ENCODE measurements around the gene LSM4. TPM values are rescaled to one million over a fixed set of nuclear protein-coding genes. Genes with fewer than 3 reads are reported as not detected.

The LSM4 gene
- total RNA-seq, 1 donor from 2014 or later: 59.2 TPM

- Mint-ChIP-seq H3K9me3 (no peaks in the 10 kb centered on the region), H3K4me1 (peaks cover 19% of the 10 kb centered on the region), H3K4me3 (no peak overlapping the region), H3K27me3 (no peaks in the 10 kb centered on the region), H3K36me3 (ENCODE audit: low read depth) (peaks cover 52% of the 10 kb centered on the region), H3K27ac (peak overlapping the region; percentile 3)
- TF ChIP-seq CTCF (IDR thresholded peaks at IDR 0.05): no peak
- DNase-seq: no peak
- ChIA-PET CTCF (interaction anchor here (2.2 kb wide), 1 partner anchor 33 kb away, joined by 5 read pairs; no protein-coding TSS in a partner anchor), POLR2A (interaction anchor here (0.9 to 21.9 kb wide), 2 partner anchors 10 to 34 kb away, joined by 6 to 857 read pairs; partner anchors contain the start of genes IQCN and JUND)
- intact Hi-C loops (cut with micrococcal nuclease): no loop called here
- ATAC-seq (ENCODE audit: low read depth): no peak
These were observed 10.8 kb downstream of the LSM4 start for GRCh38 chr19:18312092-18312534.

- H3K36me3 Mint-ChIP-seq (ENCODE audit: low read depth): peaks cover 56% of the 10 kb centered on the region
- ChIA-PET CTCF (no interaction called here), POLR2A (interaction anchor here (2.2 to 21.9 kb wide), 2 partner anchors 11 to 34 kb away, joined by 10 to 857 read pairs; partner anchors contain the start of genes IQCN, JUND and LSM4)
- no peak overlapping the region for H3K4me3 Mint-ChIP-seq
- ATAC-seq (ENCODE audit: low read depth) (no peak), DNase-seq (no peak)
- no peak overlapping the region for H3K27ac Mint-ChIP-seq
- H3K4me1 Mint-ChIP-seq: peaks cover 23% of the 10 kb centered on the region
- intact Hi-C loops (cut with micrococcal nuclease): no loop called here
- H3K27me3 Mint-ChIP-seq: no peaks in the 10 kb centered on the region
- H3K9me3 Mint-ChIP-seq: no peaks in the 10 kb centered on the region
- no peak for TF ChIP-seq CTCF (IDR thresholded peaks at IDR 0.05)
These were observed 11.3 kb downstream of the LSM4 start for GRCh38 chr19:18311502-18312091.

GRCh38 chr19:18310966-18311365 is 11.9 kb downstream of the LSM4 start:
- ChIA-PET CTCF (no interaction called here), POLR2A (interaction anchor here (2.2 to 21.9 kb wide), 2 partner anchors 11 to 33 kb away, joined by 10 to 857 read pairs; partner anchors contain the start of genes IQCN, JUND and LSM4)
- H3K9me3 Mint-ChIP-seq: no peaks in the 10 kb centered on the region
- H3K4me1 Mint-ChIP-seq: peaks cover 23% of the 10 kb centered on the region
- peaks cover 57% of the 10 kb centered on the region for H3K36me3 Mint-ChIP-seq (ENCODE audit: low read depth)
- no peak for TF ChIP-seq CTCF (IDR thresholded peaks at IDR 0.05)
- intact Hi-C loops (cut with micrococcal nuclease): no loop called here
- H3K27me3 Mint-ChIP-seq: no peaks in the 10 kb centered on the region
- no peak overlapping the region for H3K4me3 Mint-ChIP-seq
- no peak for DNase-seq
- no peak overlapping the region for H3K27ac Mint-ChIP-seq
- no peak for ATAC-seq (ENCODE audit: low read depth)

GRCh38 chr19:18310118-18310909 is 12.6 kb downstream of the LSM4 start:
- H3K4me3 Mint-ChIP-seq: no peak overlapping the region
- ChIA-PET POLR2A (interaction anchor here (1.3 to 21.9 kb wide), 3 partner anchors 12 to 33 kb away, joined by 3 to 857 read pairs (median 10); partner anchors contain the start of genes IQCN, JUND and LSM4), CTCF (interaction anchor here (4.4 kb wide), 1 partner anchor 30 kb away, joined by 37 read pairs; the partner anchor contains the start of gene JUND)
- H3K4me1 Mint-ChIP-seq: peaks cover 24% of the 10 kb centered on the region
- DNase-seq (no peak), ATAC-seq (ENCODE audit: low read depth) (no peak)
- no peaks in the 10 kb centered on the region for H3K27me3 Mint-ChIP-seq
- H3K27ac Mint-ChIP-seq: no peak overlapping the region
- intact Hi-C loops (cut with micrococcal nuclease): no loop called here
- no peaks in the 10 kb centered on the region for H3K9me3 Mint-ChIP-seq
- H3K36me3 Mint-ChIP-seq (ENCODE audit: low read depth): peaks cover 54% of the 10 kb centered on the region
- no peak for TF ChIP-seq CTCF (IDR thresholded peaks at IDR 0.05)

All from activated B cell treated with CpG ODN at 0.5 μM for 24 hours (primary cell).